Measurements from ENCODE around the gene RTKN2.
"Not testable (repeated sequence)": the region's sequence is repeated elsewhere in the genome, so short reads cannot be mapped to it uniquely, and the experiment has no call there.

Gene RTKN2

DNA sequence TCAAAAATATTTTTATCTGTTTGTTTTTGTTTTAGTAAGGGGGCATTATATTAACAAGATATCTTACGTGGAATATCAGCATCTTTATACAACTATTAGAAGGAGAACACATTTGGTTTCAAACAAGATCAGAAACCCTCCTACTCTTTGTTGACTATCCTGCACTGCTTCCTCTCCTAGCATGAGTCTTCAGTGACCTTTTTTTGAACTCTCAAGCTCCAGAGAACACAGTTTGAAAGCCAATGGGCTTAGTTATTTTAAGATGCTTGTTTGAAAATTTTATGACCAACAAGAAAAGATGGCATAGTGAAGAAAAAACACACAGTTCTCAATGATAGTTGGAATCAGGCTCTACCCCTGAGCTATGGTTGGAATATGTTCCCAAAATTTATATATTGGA, 37.2 kb upstream of the RTKN2 start:
- no peak overlapping the region for H3K4me3 ChIP-seq (ENCODE audit: low read depth, low read length)
- no peak for DNase-seq
- H3K27me3 ChIP-seq (ENCODE audit: insufficient read depth, low read depth, severe bottlenecking) = no peaks in the 10 kb centered on the region
- no peaks in the 10 kb centered on the region for H3K36me3 ChIP-seq
- H3K9me3 ChIP-seq (ENCODE audit: severe bottlenecking) = no peaks in the 10 kb centered on the region
- TF ChIP-seq, protein P1, sequence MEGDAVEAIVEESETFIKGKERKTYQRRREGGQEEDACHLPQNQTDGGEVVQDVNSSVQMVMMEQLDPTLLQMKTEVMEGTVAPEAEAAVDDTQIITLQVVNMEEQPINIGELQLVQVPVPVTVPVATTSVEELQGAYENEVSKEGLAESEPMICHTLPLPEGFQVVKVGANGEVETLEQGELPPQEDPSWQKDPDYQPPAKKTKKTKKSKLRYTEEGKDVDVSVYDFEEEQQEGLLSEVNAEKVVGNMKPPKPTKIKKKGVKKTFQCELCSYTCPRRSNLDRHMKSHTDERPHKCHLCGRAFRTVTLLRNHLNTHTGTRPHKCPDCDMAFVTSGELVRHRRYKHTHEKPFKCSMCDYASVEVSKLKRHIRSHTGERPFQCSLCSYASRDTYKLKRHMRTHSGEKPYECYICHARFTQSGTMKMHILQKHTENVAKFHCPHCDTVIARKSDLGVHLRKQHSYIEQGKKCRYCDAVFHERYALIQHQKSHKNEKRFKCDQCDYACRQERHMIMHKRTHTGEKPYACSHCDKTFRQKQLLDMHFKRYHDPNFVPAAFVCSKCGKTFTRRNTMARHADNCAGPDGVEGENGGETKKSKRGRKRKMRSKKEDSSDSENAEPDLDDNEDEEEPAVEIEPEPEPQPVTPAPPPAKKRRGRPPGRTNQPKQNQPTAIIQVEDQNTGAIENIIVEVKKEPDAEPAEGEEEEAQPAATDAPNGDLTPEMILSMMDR (IDR thresholded peaks at IDR 0.05; ENCODE audit: low read depth, low read length) = no peak
- H3K27ac ChIP-seq = no peak overlapping the region

DNA sequence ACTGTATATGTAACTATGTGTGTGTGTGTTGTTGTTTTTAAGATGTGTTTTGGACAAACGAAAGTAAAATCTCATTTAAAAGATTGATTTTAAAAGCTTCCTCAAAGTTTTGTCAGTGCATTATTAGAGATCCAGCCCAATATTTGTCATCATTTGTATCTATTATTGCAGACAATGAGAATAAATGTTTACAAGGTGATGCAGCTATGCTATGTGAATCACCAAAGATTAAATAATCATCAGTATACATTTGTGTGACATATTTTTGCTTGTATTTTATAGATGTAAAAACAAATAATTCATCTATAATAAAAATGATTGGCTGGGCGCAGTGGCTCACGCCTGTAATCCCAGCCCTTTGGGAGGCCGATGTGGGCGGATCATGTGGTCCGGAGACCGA, 35.3 kb upstream of the RTKN2 start:
- Histone ChIP-seq H3K36me3 (no peaks in the 10 kb centered on the region), H3K27me3 (ENCODE audit: insufficient read depth, low read depth, severe bottlenecking) (no peaks in the 10 kb centered on the region), H3K27ac (no peak overlapping the region), H3K4me3 (ENCODE audit: low read depth, low read length) (no peak overlapping the region), H3K9me3 (ENCODE audit: severe bottlenecking) (no peaks in the 10 kb centered on the region)
- TF ChIP-seq, protein P1 (IDR thresholded peaks at IDR 0.05; ENCODE audit: low read depth, low read length) = no peak
- no peak for DNase-seq

DNA sequence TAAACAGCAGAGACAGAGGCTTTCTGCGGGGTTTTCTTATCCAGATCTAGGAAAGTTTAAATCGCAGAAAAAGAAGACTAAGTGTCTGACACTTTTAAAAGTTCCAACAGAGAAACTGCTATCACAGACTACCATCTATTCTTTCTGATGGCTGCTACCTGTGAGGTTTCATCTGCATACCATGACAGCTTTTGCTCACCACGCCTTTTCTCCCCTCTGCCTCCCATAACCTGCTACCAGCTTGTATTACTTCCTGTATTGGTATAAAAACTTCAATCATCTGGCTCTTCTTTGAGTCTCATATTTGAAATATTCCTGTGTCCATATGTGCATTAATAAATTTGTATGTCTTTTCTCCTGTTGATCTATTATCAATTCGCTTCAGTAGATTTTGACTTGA, 34.1 kb upstream of the RTKN2 start:
- no peak overlapping the region for H3K4me3 ChIP-seq (ENCODE audit: low read depth, low read length)
- H3K27me3 ChIP-seq (ENCODE audit: insufficient read depth, low read depth, severe bottlenecking) = no peaks in the 10 kb centered on the region
- TF ChIP-seq, protein P1 (IDR thresholded peaks at IDR 0.05; ENCODE audit: low read depth, low read length) = no peak
- H3K27ac ChIP-seq = no peak overlapping the region
- H3K36me3 ChIP-seq = no peaks in the 10 kb centered on the region
- DNase-seq = no peak
- no peaks in the 10 kb centered on the region for H3K9me3 ChIP-seq (ENCODE audit: severe bottlenecking)

DNA sequence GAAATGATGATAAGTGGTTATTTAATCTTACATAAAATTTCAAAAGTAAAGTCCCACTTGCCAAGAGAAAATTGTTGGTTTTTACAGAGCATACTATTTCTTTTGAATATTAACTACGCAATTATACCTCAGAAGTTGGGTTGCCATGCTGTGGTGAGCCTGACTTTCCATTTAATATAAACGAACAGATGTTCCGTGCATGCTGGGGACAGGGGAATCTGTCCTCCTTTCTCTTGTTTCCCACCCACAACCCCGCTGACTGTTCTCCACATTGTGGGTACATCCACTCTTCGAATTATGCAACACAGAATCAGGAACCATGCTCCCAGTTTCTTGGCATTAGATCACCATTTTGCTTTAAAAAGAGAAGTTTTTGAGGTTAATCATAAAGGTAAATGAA, 29.2 kb upstream of the RTKN2 start:
- Histone ChIP-seq H3K27ac (no peak overlapping the region), H3K36me3 (no peaks in the 10 kb centered on the region), H3K9me3 (ENCODE audit: severe bottlenecking) (no peaks in the 10 kb centered on the region), H3K4me3 (ENCODE audit: low read depth, low read length) (no peak overlapping the region), H3K27me3 (ENCODE audit: insufficient read depth, low read depth, severe bottlenecking) (no peaks in the 10 kb centered on the region)
- no peak for DNase-seq
- TF ChIP-seq, protein P1 (IDR thresholded peaks at IDR 0.05; ENCODE audit: low read depth, low read length) = no peak

DNA sequence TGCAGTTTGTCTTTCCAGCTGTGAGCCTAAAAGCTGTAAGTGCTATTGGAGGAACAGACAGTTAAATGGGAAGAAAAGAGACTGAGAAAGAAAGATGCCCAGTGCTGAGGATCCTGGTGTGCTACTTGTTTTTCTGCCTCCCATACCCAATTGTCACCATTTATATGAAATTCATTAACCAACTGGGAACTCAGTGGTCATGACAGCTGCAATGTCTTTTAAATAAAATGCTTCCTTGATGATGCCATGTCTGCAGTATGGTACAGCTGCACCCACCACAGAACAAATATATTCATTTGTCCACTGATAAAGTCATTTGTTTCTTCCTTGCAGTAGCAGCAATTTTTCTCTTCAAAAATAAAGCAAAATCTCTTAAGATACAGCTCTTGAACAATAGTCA, 15.6 kb upstream of the RTKN2 start:
- Histone ChIP-seq H3K27ac (no peak overlapping the region), H3K4me3 (ENCODE audit: low read depth, low read length) (no peak overlapping the region), H3K27me3 (ENCODE audit: insufficient read depth, low read depth, severe bottlenecking) (no peaks in the 10 kb centered on the region), H3K9me3 (ENCODE audit: severe bottlenecking) (no peaks in the 10 kb centered on the region), H3K36me3 (no peaks in the 10 kb centered on the region)
- TF ChIP-seq, protein P1 (IDR thresholded peaks at IDR 0.05; ENCODE audit: low read depth, low read length) = no peak
- DNase-seq = no peak

DNA sequence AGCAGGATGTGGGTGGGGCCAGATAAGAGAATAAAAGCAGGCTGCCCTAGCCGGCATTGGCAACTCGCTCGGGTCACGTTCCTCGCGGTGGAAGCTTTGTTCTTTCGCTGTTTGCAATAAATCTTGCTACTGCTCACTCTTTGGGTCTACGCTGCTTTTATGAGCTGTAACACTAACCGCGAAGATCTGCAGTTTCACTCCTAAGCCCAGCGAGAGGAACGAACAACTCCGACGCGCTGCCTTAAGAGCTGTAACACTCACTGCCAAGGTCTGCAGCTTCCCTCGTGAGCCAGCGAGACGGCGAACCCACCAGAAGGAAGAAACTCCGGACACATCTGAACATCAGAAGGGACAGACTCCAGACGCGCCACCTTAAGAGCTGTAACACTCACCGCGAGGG, 12.7 kb upstream of the RTKN2 start:
- H3K27ac ChIP-seq; H3K36me3 ChIP-seq; DNase-seq; H3K9me3 ChIP-seq (ENCODE audit: severe bottlenecking); H3K4me3 ChIP-seq (ENCODE audit: low read depth, low read length); H3K27me3 ChIP-seq (ENCODE audit: insufficient read depth, low read depth, severe bottlenecking): not testable (repeated sequence)

DNA sequence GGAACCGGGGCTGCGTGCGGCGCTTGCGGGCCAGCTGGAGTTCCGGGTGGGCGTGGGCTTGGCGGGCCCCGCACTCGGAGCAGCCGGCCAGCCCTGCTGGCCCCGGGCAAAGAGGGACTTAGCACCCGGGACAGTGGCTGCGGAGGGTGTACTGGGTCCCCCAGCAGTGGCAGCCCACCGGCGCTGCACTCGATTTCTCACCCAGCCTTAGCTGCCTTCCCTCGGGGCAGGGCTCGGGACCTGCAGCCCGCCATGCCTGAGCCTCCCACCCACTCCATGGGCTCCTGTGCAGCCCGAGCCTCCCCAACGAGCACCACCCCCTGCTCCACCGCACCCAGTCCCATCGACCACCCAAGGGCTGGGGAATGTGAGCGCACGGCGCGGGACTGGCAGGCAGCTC, 11.7 kb upstream of the RTKN2 start:
- not testable (repeated sequence) for DNase-seq; H3K9me3 ChIP-seq (ENCODE audit: severe bottlenecking); H3K27ac ChIP-seq; H3K4me3 ChIP-seq (ENCODE audit: low read depth, low read length); H3K27me3 ChIP-seq (ENCODE audit: insufficient read depth, low read depth, severe bottlenecking); H3K36me3 ChIP-seq

Measured in WERI-Rb-1 (cell line).